SK-N-SH (cell line): ENCODE measurements around the gene CLIC3.

Experiments used
- EP300 ChIP-seq, 2 experiments: IDR thresholded peaks; 2 replicates each; pipeline versions ENCODE4 v1.4.0 to v1.6.1; 2012; ENCODE audit warnings: borderline replicate concordance in 1 of 2, low read depth in 1 of 2, low read length in 1 of 2
- EZH2phosphoT487 ChIP-seq: fragments of 200-600 bp; sonication (generic); IDR thresholded peaks from 2 replicates; pipeline ENCODE4 v1.6.1; 2017; ENCODE audit warnings: low read depth, mixed run types, mild to moderate bottlenecking, antibody characterized with exemption, moderate library complexity, borderline replicate concordance
- JUND ChIP-seq: IDR thresholded peaks from 2 replicates; pipeline ENCODE4 v1.4.0; 2012
- NFIC ChIP-seq: IDR thresholded peaks from 2 replicates; pipeline ENCODE4 v1.4.0; 2012; ENCODE audit warnings: borderline replicate concordance
- RAD21 ChIP-seq: IDR thresholded peaks from 2 replicates; pipeline ENCODE4 v1.6.1; 2012; ENCODE audit warnings: mild to moderate bottlenecking, low read length
- RCOR1 ChIP-seq: fragments of 150-350 bp; IDR thresholded peaks from 2 replicates; pipeline ENCODE4 v1.6.1; 2017; ENCODE audit warnings: antibody characterized with exemption, low read length
- RFX5 ChIP-seq: IDR thresholded peaks from 2 replicates; pipeline ENCODE4 v1.6.1; 2012; ENCODE audit warnings: mild to moderate bottlenecking, improper control_type of control experiment, low read length
- SIN3A ChIP-seq: IDR thresholded peaks from 2 replicates; pipeline ENCODE4 v1.6.1; 2012; ENCODE audit warnings: low read depth, mild to moderate bottlenecking, low read length, moderate library complexity, borderline replicate concordance
- SMC3 ChIP-seq: IDR thresholded peaks from 2 replicates; pipeline ENCODE4 v1.6.1; 2012; ENCODE audit warnings: low read depth, low read length, improper control_type of control experiment
- TAF1 ChIP-seq: IDR thresholded peaks from 2 replicates; pipeline ENCODE4 v1.6.1; 2012; ENCODE audit warnings: low read depth, mild to moderate bottlenecking, low read length, moderate library complexity, borderline replicate concordance
- TEAD4 ChIP-seq: IDR thresholded peaks from 2 replicates; pipeline ENCODE4 v1.4.0; 2012; ENCODE audit warnings: mild to moderate bottlenecking, borderline replicate concordance; ENCODE audit not compliant: insufficient read depth
- TF ChIP-seq, protein P1 (sequence below): fragments of 200-600 bp; sonication (generic); IDR thresholded peaks from 2 replicates; pipeline ENCODE4 v1.6.1; 2017; ENCODE audit warnings: antibody characterized with exemption, mild to moderate bottlenecking, moderate library complexity
- TF ChIP-seq, protein P2 (sequence below): IDR thresholded peaks from 2 replicates; pipeline ENCODE4 v1.4.0; 2012; ENCODE audit warnings: low read depth, borderline replicate concordance

DNA sequence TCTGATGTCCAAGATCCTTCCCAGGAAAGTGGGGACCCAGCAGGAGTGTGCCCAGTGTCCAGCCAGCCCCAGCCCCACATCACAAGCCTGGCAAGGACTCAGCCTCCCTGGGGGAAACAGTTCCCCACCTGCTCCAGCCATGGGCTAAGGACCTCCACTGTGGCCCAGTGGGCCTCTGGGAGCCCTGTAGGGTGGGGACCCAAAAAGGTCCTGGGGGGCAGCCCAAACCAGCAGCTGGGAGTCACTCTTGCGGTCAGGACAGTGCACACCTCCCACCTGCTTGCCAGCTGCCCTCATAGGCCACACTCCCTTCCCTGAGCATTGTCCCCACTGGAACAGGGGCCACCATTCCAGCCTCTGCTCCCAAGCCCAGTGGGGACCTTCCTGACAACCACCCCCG lies 30.0 kb upstream of the CLIC3 start:
- TF ChIP-seq EP300 (IDR thresholded peaks at IDR 0.05; ENCODE audit: borderline replicate concordance in 1 of 2, low read depth in 1 of 2, low read length in 1 of 2) (no peak), JUND (no peak), RFX5 (no peak), TAF1 (no peak), RCOR1 (no peak), RAD21 (no peak), TEAD4 (no peak), SIN3A (no peak), NFIC (no peak), SMC3 (no peak), EZH2phosphoT487 (no peak)
- TF ChIP-seq, protein P1, sequence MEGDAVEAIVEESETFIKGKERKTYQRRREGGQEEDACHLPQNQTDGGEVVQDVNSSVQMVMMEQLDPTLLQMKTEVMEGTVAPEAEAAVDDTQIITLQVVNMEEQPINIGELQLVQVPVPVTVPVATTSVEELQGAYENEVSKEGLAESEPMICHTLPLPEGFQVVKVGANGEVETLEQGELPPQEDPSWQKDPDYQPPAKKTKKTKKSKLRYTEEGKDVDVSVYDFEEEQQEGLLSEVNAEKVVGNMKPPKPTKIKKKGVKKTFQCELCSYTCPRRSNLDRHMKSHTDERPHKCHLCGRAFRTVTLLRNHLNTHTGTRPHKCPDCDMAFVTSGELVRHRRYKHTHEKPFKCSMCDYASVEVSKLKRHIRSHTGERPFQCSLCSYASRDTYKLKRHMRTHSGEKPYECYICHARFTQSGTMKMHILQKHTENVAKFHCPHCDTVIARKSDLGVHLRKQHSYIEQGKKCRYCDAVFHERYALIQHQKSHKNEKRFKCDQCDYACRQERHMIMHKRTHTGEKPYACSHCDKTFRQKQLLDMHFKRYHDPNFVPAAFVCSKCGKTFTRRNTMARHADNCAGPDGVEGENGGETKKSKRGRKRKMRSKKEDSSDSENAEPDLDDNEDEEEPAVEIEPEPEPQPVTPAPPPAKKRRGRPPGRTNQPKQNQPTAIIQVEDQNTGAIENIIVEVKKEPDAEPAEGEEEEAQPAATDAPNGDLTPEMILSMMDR: no peak
- TF ChIP-seq, protein P2, sequence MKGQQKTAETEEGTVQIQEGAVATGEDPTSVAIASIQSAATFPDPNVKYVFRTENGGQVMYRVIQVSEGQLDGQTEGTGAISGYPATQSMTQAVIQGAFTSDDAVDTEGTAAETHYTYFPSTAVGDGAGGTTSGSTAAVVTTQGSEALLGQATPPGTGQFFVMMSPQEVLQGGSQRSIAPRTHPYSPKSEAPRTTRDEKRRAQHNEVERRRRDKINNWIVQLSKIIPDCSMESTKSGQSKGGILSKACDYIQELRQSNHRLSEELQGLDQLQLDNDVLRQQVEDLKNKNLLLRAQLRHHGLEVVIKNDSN: no peak
